ENCODE data around the gene UBASH3B.

DNA sequence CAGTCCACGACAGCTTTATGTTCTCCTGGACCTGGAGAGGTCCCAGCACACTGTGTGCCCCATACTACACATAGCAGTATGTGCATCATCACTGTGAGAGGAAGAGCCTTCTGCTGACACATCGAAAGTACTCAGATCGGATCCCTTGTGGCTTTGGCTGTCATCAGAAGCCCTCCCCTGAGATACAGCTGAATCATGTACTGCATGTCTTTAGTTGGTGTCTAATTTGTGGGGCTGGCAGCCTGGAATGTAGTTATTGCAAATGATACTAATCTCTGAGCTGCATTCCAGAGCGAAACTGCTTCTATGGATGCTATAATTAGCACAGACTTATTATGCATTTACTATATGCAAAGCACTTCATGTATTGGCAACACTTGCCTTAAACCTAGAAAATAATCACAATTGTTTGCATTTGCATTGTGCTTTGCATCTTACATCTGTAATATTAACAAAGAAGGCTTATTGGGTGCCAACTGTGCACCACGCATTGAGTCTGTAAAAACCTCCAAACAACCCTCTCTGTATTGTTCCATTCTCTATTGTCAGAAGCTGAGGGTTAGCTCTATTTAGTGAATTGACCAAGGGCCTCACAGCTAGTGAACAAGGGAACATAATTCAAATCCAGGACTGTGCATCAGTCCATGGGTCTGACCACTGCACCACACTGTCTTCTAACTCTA is 93.6 kb downstream of the UBASH3B start:
- TF ChIP-seq EZH2phosphoT487 (IDR thresholded peaks at IDR 0.05; ENCODE audit: low read depth): no peak
- TF ChIP-seq, protein P1, sequence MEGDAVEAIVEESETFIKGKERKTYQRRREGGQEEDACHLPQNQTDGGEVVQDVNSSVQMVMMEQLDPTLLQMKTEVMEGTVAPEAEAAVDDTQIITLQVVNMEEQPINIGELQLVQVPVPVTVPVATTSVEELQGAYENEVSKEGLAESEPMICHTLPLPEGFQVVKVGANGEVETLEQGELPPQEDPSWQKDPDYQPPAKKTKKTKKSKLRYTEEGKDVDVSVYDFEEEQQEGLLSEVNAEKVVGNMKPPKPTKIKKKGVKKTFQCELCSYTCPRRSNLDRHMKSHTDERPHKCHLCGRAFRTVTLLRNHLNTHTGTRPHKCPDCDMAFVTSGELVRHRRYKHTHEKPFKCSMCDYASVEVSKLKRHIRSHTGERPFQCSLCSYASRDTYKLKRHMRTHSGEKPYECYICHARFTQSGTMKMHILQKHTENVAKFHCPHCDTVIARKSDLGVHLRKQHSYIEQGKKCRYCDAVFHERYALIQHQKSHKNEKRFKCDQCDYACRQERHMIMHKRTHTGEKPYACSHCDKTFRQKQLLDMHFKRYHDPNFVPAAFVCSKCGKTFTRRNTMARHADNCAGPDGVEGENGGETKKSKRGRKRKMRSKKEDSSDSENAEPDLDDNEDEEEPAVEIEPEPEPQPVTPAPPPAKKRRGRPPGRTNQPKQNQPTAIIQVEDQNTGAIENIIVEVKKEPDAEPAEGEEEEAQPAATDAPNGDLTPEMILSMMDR (IDR thresholded peaks at IDR 0.05; ENCODE audit: low read depth, low read length): no peak
